Heart right ventricle (tissue), 16 donors: ENCODE data around the gene ZC3H8. TPM values are rescaled to one million over a fixed set of nuclear protein-coding genes. Genes with fewer than 3 reads are reported as not detected.

ENCODE experiments used
- ATAC-seq, 8 donors: fragments of 200-7000 bp; cut with Tn5 transposase; one replicate each; pipeline ENCODE4 v1.9.1; 2020; ENCODE audit warnings: mild to moderate bottlenecking in 8 of 8, moderate library complexity in 8 of 8, moderate number of reproducible peaks in 1 of 8
- DNase-seq, 2 donors: peaks; one replicate each; pipeline ENCODE4 v3.0.0-alpha.2; 2020
- H3K27ac ChIP-seq, 10 donors: fragments of 200-600 bp; sonication (generic) in 2 of 10; one replicate each; pipeline versions ENCODE4 v1.5.0 to v1.8.0; 2020 to 2022; ENCODE audit warnings: mild to moderate bottlenecking in 3 of 10
- H3K27me3 ChIP-seq, 7 donors: fragments of 200-600 bp; one replicate each; pipeline ENCODE4 v1.8.0; 2021 to 2022; ENCODE audit warnings: mild to moderate bottlenecking in 2 of 7
- H3K36me3 ChIP-seq, 9 donors: fragments of 200-600 bp; sonication (generic) in 1 of 9; one replicate each; pipeline versions ENCODE4 v1.5.0 to v1.8.0; 2020 to 2022; ENCODE audit warnings: mild to moderate bottlenecking in 2 of 9
- H3K4me1 ChIP-seq, 9 donors: fragments of 200-600 bp; sonication (generic) in 1 of 9; one replicate each; pipeline versions ENCODE4 v1.5.0 to v1.8.0; 2020 to 2022; ENCODE audit warnings: mild to moderate bottlenecking in 4 of 9
- H3K4me3 ChIP-seq, 10 donors: fragments of 200-600 bp; sonication (generic) in 2 of 10; one replicate each; pipeline versions ENCODE4 v1.5.0 to v1.8.0; 2020 to 2022; ENCODE audit warnings: mild to moderate bottlenecking in 7 of 10, moderate library complexity in 2 of 10
- H3K9me3 ChIP-seq, 11 donors: fragments of 200-600 bp in 10 of 11; sonication (generic) in 2 of 11; one replicate each; pipeline versions ENCODE4 v1.5.0 to v1.8.0; 2013 to 2022; ENCODE audit warnings: mild to moderate bottlenecking in 2 of 11, control low read depth in 1 of 11, moderate library complexity in 1 of 11
- CTCF ChIP-seq, 9 donors: fragments of 200-600 bp; sonication (generic) in 2 of 9; IDR thresholded peaks; one replicate each; pipeline versions ENCODE4 v1.5.0 to v1.8.0; 2021 to 2022; ENCODE audit warnings: antibody characterized with exemption in 9 of 9, mild to moderate bottlenecking in 5 of 9, moderate library complexity in 1 of 9
- WGBS, 2 donors: extraction: QIAGEN DNeasy Blood & Tissue Kit; methylation state at CpG; one replicate each; pipeline ENCODE4 v1.1.7; 2013; ENCODE audit warnings: inconsistent platforms in 1 of 2; 5-methylcytosine and 5-hydroxymethylcytosine counted together
- intact Hi-C, 10 donors: fragments of 100-400 bp; cut with DNase I; formaldehyde crosslinking; loops; one replicate each; pipeline versions ENCODE4 v1.11.1 to v1.14.2; 2022
- long read RNA-seq, 3 donors: library from polyadenylated mRNA; unstranded; transcript quantifications; one replicate each; pipeline ENCODE4 v2.0.0, GENCODE V29; 2020 to 2021
- polyA plus RNA-seq, 2 donors: library from polyadenylated mRNA; stranded (reverse); fragments of 200-250 nt; gene quantifications; one replicate each; pipeline ENCODE4 v1.2.3, GENCODE V29; 2013
- total RNA-seq, 10 donors: library from RNA; stranded (reverse); fragmentation: NEBNext Ultra II Directional in 3 of 10; extraction: Animal tissue kit (Norgen Biotek cat#: 25700) in 3 of 10; gene quantifications; one replicate each; pipeline versions ENCODE4 v1.2.1 to v1.2.4, GENCODE V29; 2021 to 2023
- donor health status: Arrhythmogenic right ventricular cardiomyopathy.
- donor health status: ischemic (EF 13 %, LVEDD 7.1; RV severe dilation, severe dysfunction).
- donor health status: healthy with polysubstance abuse.
- donor health status: DM: no; HTN: yes; CAD: no.
- donor health status: DM: no; HTN: no; CAD: no.
- donor health status: ischemic (EF 25% LVEDD 6.9; RV normal size, moderate dysfunction).
- donor health status: ischemic (EF 25% LVEDD 5.7; RV mildly dilated, moderate dysfunction).
- donor health status: healthy.
- donor health status: DM: yes; HTN: yes; CAD: no.
- donor health status: Ischemic cardiomyopathy.
- donor health status: ischemic (EF 35%, LVEDD 5.7; RV mildly dilated, moderate dysfunction).
- donor health status: nonischemic (EF 11% LVEDD 7.7; RV severe dilation, severe dysfunction).
- donor health status: DM: yes; HTN: yes; CAD: no.
- donor health status: PGD.
- donor health status: ischemic (EF 29% LVEDD 5.4; RV normal size, mild dysfunction).
- donor health status: nonischemic (EF 23%, LVEDD 6.1; RV moderate dilation, normal function).

The ZC3H8 gene
- total RNA-seq (10 to 100 TPM in 6 of 10 donors, 1 to 10 TPM in 4; 7.0 to 13.3 (median 11.0) TPM), polyA plus RNA-seq (1 to 10 TPM; 4.2 to 6.9 TPM)
- long read RNA-seq, donor 1, transcript ZC3H8-201 (9 exons, 1,601 nt) = major isoform, 9 of 13 reads
- long read RNA-seq, donor 1, partial matches to known transcripts = 2 of 13 reads
- long read RNA-seq, donor 1, other reads (novel, unspliced or antisense) = 1 of 13 reads
- long read RNA-seq, donor 2, partial matches to known transcripts = 2 of 6 reads
- long read RNA-seq, donor 2, other reads (novel, unspliced or antisense) = 1 of 6 reads
- long read RNA-seq, donor 3, transcript ZC3H8-201 (9 exons, 1,601 nt) = major isoform, 5 of 6 reads
- long read RNA-seq, donor 3, partial matches to known transcripts = 1 of 6 reads
- long read RNA-seq, donor 3, other reads (novel, unspliced or antisense) = 0 of 6 reads

- peaks cover 0 to 42% (median 14%) of the 10 kb centered on the region in 9 donors for H3K4me1 ChIP-seq
- peak in 3 of 9 donors; percentile 10 to 26 (median 15) for TF ChIP-seq CTCF (IDR thresholded peaks at IDR 0.05)
- H3K27me3 ChIP-seq = no peaks in the 10 kb centered on the region
- no peaks in the 10 kb centered on the region for H3K9me3 ChIP-seq
- intact Hi-C loops = loop anchor here in 9 of 10 donors (2.0 to 10.0 kb wide), 11 partner anchors 20 to 360 kb away; partner anchors contain the start of genes TMEM87B (in 4 of the 9), ZC3H6 (in 3 of the 9), RGPD8 (in 2 of the 9) and CHCHD5 (in 1 of the 9)
- H3K27ac ChIP-seq = peak within 1 kb of the TSS; percentile 33 to 91 (median 86)
- peak; percentile 99 to 100 (median 99) for ATAC-seq
- 0 to 1% methylated on average over 68 of the region's 68 CpGs for WGBS, 2 donors
- H3K4me3 ChIP-seq = peak within 1 kb of the TSS; percentile 52 to 84 (median 73)
- DNase-seq = peak; percentile 93 to 97
- peaks cover 0 to 9% (median 0%) of the 10 kb centered on the region in 9 donors for H3K36me3 ChIP-seq
These were observed at the start of gene ZC3H8 for GRCh38 chr2:112254466-112255240. Gene ZC3H8, minus strand, starts transcription at chr2:112255042. Its CDS starts 61 bp downstream, at chr2:112254981.

- Histone ChIP-seq H3K27me3 (no peaks in the 10 kb centered on the region), H3K4me1 (peaks cover 0 to 13% (median 6%) of the 10 kb centered on the region in 9 donors), H3K4me3 (no peak overlapping the region), H3K9me3 (no peaks in the 10 kb centered on the region), H3K36me3 (peaks cover 0 to 93% (median 9%) of the 10 kb centered on the region in 9 donors), H3K27ac (no peak overlapping the region)
- ATAC-seq (no peak), DNase-seq (no peak)
- WGBS, 2 donors = 70 to 72% methylated on average over 2 of the region's 2 CpGs
- intact Hi-C loops = no loop called here
- TF ChIP-seq CTCF (IDR thresholded peaks at IDR 0.05) = no peak
These were observed 49.6 kb upstream of the ZC3H8 start for GRCh38 chr2:112304298-112304941.

- Histone ChIP-seq H3K4me3 (no peak overlapping the region), H3K9me3 (no peaks in the 10 kb centered on the region), H3K27ac (no peak overlapping the region), H3K36me3 (peaks cover 0 to 71% (median 9%) of the 10 kb centered on the region in 9 donors), H3K4me1 (peaks cover 0 to 13% (median 6%) of the 10 kb centered on the region in 9 donors), H3K27me3 (no peaks in the 10 kb centered on the region)
- no peak for ATAC-seq
- intact Hi-C loops = no loop called here
- TF ChIP-seq CTCF (IDR thresholded peaks at IDR 0.05) = no peak
- DNase-seq = no peak
These were observed 47.1 kb upstream of the ZC3H8 start for GRCh38 chr2:112301973-112302372.

- H3K36me3 ChIP-seq = peaks cover 0 to 63% (median 6%) of the 10 kb centered on the region in 9 donors
- ATAC-seq (no peak), DNase-seq (no peak)
- no peaks in the 10 kb centered on the region for H3K9me3 ChIP-seq
- no peak overlapping the region for H3K4me3 ChIP-seq
- no peak overlapping the region for H3K27ac ChIP-seq
- H3K4me1 ChIP-seq = peaks cover 0 to 13% (median 6%) of the 10 kb centered on the region in 9 donors
- intact Hi-C loops = no loop called here
- no peaks in the 10 kb centered on the region for H3K27me3 ChIP-seq
- no peak for TF ChIP-seq CTCF (IDR thresholded peaks at IDR 0.05)
These were observed 46.3 kb upstream of the ZC3H8 start for GRCh38 chr2:112301171-112301584.
